HG02973 (cell line): ENCODE data around the gene MED27.

Experiments used
- ATAC-seq: cut with Tn5 transposase; IDR thresholded peaks from one replicate; pipeline ENCODE4 v1.9.1; 2021; ENCODE audit warnings: moderate library complexity; ENCODE audit not compliant: unreplicated experiment

MED27 gene

GRCh38 chr9:132044176-132044875 is 35.3 kb downstream of the MED27 start:
- no peak for ATAC-seq

GRCh38 chr9:132043708-132044107 is 36.0 kb downstream of the MED27 start:
- ATAC-seq, result no peak

DNA sequence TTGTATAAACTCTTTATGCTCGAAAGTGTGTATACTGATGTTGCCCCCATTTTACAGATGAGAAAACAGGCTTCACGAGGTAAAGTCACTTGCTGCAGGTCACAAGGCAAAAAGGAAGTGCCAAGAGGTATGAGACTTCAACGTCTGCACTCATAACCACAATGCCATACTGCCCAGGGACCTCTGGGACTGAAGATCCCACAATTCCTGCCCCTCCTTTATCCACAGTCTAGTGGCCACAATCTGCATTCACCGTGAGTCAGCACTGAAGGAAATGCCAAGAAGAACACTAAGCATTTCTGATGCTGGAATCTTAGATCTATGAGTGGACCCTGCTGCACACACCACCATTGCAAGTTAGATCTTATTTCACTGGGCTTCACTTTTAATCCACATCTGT is 37.3 kb downstream of the MED27 start:
- no peak for ATAC-seq

DNA sequence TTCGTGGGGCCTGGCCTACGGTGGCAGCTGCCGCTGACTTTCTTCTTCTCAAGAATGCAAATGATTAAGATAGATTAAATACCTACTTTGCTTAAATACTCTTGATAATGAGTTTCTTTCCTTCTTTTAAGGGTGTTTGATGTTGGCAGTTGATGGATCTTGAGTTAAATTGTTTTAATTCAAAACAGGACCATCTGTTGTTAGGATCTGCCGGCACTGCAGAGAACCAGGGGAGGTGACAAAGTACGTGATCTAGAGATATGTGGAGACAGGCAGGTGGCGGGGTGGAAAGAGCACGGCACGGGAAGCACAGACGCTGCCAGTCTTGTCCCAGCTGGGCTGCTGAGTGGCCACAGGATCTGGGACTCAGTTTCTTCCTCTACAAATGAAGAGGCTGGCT is 37.9 kb downstream of the MED27 start:
- ATAC-seq, result no peak

DNA sequence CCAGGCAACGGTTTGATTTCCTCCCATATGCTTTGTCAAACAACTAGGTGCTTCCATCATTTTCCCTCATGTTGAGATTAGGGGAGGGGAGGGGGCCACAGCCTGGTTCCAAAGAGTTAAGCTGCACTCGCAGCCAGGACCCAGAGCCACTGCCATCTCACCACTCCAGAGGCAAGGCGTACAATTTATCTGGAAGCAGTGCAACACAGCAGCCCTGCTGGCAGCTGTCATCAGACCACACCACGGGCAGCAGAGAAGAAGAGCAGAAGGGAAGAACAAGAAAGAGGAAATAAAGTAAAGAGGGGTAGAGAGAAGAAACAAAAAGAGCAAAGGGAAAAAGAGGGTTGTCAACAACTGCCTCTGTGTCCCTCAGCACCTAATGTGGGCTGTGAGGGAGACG is 38.9 kb downstream of the MED27 start:
- ATAC-seq, result no peak

- no peak for ATAC-seq
Observed at GRCh38 chr9:132040246-132040645, 39.4 kb downstream of the MED27 start.

DNA sequence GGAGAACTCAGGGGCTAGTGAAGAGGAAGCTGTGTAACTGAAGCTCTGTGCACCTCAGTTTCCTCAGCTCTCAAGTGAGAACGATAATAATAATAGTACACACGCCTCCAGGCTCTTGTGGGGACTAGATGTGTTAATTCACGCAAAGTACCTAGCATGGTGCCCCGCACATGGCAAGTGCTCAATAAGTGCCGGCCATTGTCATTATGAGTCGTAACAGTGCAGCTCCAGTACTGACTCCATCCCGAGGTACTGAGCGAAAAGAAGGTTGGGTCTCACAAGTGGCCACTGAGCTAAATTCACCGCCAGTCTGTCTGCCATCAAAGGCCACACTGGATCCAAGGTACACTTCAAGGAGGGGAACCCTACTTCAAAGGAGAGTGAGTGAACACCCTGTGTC is 40.4 kb downstream of the MED27 start:
- ATAC-seq, result no peak

DNA sequence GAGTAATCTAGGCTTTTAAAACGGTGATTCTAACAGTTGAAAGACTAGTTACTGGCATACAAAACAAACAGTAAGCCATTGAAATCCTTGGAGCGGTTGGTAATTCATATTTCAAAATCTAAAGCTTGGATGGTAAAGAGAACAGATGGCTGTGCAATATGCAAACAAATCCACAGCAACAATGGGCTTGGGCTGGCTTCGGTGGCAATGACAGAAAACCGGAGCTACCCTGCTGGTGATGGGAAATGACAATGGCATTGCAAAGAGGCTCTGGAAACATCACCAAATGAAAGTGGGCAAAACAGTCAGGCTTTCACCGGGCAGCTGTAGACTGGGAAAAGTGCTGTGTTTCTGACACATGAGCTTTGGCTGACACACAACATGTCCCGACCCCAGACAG is 42.2 kb downstream of the MED27 start:
- ATAC-seq, result no peak

- no peak for ATAC-seq
Observed at GRCh38 chr9:132036521-132036920, 43.1 kb downstream of the MED27 start.

DNA sequence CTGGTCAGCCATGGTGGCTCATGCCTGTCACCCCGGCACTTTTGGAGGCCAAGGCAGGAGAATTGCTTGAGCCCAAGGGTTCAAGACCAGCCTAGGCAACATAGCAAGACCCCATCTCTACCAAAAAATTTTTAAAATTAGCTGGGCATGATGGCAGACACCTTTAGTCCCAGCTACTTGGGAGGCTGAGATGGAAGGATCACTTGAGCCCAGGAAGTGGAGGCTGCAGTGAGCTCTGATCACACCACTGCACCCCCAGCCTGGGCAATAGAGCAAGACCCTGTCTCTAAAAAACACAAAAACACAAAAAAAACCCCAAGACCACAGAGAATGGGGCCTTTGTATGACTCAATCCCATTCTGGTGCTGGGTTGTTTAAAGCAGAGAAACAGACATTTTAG is 44.0 kb downstream of the MED27 start:
- no peak for ATAC-seq

DNA sequence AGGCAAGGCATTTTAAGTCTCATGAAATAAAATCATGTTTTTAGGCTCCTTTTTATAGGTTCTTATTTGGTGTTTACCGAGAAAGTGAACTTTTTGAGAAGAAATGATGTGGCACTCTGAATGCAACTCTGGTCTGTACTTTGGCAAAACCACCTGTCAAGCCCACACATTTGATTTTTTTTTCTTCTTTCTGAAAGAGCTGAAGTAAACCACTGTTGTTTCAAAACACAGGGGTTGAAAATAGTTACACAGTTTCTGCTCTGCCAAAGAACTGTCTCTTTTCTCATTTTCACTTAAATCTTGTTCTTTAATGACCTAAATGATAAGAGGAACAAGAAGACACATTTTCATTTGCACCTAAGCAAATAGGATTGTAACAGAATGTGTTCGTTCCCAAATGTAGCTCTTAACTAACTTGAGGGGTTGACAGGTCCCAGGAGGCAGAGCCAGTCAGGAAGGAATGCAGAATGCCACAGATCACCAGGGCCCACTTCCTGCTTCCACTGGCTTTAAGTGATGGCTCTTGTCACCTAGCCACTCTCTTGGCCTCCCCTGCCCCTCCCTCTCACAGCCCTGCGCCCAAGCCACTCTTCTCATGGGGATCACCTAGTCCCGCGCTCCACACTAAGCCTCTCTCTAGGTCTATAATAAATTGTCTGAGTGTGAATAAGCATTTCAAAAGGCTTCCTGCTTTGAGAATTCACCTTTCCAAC is 47.3 kb downstream of the MED27 start:
- peak; percentile 54 for ATAC-seq

DNA sequence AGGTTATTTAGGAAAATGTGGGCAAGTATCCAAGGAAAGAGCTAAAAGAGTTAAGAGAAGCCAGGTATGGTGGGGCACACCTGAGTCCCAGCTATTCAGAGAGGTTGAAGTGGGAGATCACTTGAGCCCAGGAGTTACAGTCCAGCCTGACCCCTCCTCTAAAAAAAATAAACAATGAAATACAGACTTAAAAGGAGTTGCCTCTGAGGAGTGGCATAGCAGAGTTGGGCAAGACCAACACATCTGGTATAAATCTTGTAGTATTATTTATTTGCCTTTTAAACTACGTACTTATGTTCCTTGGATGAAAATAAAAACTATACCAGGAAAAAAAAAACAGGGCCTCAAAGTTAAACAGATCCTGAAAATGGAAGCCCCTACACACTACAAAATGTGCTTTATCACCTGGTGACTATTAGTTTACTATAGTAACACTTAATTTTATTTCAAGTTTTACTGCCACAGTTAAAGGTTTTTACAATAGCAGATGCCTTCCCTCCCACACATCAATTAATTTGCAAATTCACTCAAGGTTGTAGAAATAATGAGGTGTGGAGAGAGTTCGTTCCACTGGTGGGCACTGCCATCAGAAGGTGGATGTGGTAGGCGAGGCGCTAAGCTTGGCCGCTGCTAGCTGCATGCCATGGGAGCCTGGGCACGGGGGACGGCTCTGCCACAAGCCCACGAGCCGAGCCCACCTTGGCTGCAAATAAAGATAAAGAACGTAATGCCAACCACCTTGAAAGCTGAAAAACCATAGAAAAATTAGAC is 48.0 kb downstream of the MED27 start:
- ATAC-seq, result no peak

DNA sequence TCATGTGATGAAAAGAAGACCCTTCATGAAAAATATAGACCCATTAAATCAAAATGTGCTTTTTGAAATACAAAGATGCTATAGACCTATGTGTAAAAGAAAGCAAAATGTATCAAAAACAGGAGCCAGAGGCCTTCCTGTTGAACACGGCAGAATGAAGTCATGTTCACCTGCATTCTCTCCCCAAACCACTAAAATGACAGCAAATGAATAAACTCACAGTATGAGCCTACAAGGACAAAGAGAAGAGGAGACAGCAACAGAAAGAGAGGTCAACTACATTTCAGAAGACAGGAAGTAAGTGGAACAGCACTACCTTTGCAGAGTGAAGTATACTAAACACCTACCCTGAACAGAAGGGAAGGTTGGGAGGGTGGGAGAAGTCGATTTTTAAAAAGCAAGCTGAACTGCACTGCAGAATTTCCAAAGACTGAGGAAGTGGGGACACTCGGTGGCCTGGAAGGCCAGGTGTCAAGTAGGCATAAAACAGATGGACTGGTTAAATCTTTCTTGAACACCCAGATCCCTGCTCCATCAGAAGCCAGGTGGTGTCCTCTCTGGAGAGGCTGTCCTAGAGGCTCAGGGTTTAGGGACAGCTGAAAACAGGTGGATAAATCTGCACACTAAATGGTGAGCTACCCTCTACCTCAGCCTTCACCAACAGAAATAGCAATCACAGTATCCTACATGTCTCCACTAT is 48.9 kb downstream of the MED27 start:
- ATAC-seq, result no peak

DNA sequence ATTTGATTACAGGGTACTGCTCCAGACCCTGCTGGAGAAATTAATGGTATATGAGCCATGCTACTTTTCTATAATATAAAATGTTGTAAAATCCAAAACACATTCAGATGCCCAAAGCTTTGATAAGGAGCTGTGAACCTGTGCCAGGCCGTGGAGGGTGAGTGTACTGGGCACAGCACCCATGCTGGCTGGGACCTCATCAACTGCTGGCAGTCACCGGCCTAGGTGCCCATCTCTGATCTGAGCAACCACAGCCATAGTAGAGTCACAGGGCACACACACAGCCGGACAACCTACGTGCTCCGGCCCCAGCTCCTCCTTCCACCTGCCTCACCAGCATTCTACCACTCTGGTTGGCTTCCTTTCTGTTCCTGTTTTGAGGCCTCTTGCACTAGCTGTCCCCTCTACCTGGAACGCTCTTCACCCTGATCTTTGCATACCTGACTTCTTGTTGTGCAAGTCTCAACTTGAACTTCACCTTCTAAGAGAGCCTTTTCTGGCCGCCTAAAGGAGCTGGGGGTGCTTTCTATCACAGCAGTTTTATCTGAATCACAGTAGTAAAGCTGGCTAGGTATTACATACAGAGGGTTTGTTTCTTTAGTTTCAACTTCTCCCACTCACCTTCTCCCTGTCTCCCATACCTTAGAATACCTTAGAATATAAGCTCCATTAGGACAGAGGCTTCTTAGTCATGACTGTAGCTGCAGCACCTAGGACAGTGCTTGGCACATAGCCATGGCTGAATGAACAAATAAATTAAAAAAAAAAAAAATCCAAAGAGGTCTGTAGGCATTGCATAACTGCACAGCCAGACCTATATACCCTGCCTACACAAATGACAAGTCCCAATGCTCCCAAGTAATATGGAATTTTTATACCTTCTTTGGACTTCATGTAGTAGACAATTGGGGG is 51.7 kb downstream of the MED27 start:
- ATAC-seq, result no peak

- no peak for ATAC-seq
Observed at GRCh38 chr9:132026932-132027585, 52.6 kb downstream of the MED27 start.

GRCh38 chr9:132025766-132026165 is 53.9 kb downstream of the MED27 start:
- ATAC-seq, result no peak

DNA sequence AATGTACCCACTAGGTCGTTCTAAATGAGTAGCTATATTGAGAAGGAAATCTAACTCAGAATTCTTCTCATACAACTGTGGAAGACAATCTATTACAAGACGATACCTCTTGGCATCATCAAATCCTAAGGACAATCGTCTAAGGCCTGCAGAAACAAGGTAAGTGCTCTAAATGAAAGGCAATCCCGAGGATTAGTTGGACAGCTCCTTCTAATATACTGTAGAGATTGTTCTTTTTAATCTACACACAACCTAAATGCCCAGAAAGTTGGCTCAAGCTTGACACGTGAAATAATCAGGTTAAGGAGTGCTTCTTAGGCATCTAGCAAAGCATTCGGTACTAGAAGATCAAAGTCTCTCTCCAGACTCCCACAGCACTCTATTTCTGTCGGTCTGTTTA is 55.1 kb downstream of the MED27 start:
- no peak for ATAC-seq

DNA sequence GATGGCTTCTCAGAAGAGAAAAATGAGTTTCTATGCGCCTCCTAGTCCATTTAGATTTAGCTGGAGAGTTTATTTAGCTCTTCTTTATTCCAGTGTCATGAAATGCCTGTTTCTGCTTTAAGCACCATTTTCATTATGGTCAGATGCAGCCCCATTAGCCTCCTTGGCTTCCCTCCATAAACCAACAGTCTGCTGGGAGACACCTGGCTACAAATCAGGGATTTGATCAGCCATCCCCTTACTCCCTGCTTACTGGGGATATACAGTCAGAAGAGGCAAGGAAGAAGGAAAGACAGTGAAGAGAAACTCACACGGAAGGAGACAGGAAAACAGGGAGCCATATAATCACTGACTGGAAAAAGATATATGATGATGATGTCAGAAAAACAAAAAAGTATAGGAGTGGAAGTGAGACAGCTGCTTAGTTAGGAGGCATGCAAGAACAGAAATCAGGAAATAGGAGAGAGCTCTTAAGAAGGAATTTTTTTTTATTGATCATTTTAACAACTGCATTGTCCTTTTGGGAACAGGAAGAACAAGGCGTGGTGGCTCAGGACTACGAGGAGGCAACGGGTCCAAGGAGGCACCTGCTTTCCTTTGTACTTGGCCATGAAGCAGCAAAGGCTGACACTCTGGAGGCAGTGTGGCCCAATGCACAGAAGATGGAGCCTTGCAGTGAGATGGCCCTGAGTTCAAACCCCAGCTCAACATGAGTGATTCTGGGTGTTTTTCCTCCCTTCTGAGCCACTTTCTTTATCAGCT is 56.1 kb downstream of the MED27 start:
- ATAC-seq, result no peak
